ENCODE data around the gene LPIN3.

- TF ChIP-seq SP1 (IDR thresholded peaks at IDR 0.05; ENCODE audit: low read depth, low read length) (no peak), CTCF (IDR thresholded peaks at IDR 0.05; ENCODE audit: control extremely low read depth in 1 of 3, insufficient read depth in 1 of 3, low read depth in 1 of 3, low read length in 3 of 3) (no peak), CBX5 (IDR thresholded peaks at IDR 0.05; ENCODE audit: low read depth, low read length) (no peak), TAF1 (IDR thresholded peaks at IDR 0.05; ENCODE audit: low read depth, low read length) (no peak), POLR2A (IDR thresholded peaks at IDR 0.05; ENCODE audit: control extremely low read depth in 1 of 2, low read depth in 2 of 2, low read length in 2 of 2) (no peak), JUN (IDR thresholded peaks at IDR 0.05; ENCODE audit: low read depth, low read length) (no peak)
Observed at GRCh38 chr20:41316051-41316450, 24.6 kb upstream of the LPIN3 start.

Data from H1 (cell line).